Measurements from ENCODE around the gene KRT4. TPM values are rescaled to one million over a fixed set of nuclear protein-coding genes. Genes with fewer than 3 reads are reported as not detected.
"Not testable (repeated sequence)": the region's sequence is repeated elsewhere in the genome, so short reads cannot be mapped to it uniquely, and the experiment has no call there.

The KRT4 gene
- total RNA-seq, 4 donors from 2014 or later, result 3.5 to 227 (median 10.8) TPM

DNA sequence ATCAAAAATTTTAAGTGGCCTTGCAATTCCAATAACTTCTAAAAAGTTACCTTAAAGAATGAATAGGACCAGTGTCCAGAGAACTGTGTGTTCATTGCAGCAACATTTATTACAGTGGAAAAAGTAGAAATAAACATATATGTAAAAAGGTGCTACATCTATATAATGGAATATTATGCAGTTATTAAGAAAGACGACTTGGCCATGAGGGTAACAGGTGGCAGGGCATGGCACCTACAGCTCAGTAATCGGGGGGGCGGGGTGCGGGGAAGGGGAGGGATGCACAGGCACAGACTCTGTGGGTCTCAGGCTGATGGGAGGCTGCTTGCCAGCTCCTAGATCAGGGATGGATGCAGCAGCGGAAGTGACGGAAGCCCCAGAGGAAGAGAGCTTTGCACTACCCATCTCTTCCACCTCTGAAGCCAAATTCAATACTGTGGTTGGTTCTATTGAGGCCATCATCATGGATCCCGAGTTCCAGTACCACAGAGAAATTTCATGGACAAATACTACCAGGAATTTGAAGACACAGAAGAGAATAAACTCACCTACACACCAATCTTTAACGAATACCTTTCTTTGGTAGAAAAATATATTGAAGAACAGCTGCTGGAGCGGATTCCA lies 50.8 kb downstream of the KRT4 start:
- TF ChIP-seq, protein P1, sequence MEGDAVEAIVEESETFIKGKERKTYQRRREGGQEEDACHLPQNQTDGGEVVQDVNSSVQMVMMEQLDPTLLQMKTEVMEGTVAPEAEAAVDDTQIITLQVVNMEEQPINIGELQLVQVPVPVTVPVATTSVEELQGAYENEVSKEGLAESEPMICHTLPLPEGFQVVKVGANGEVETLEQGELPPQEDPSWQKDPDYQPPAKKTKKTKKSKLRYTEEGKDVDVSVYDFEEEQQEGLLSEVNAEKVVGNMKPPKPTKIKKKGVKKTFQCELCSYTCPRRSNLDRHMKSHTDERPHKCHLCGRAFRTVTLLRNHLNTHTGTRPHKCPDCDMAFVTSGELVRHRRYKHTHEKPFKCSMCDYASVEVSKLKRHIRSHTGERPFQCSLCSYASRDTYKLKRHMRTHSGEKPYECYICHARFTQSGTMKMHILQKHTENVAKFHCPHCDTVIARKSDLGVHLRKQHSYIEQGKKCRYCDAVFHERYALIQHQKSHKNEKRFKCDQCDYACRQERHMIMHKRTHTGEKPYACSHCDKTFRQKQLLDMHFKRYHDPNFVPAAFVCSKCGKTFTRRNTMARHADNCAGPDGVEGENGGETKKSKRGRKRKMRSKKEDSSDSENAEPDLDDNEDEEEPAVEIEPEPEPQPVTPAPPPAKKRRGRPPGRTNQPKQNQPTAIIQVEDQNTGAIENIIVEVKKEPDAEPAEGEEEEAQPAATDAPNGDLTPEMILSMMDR (IDR thresholded peaks at IDR 0.05), result no peak
- TF ChIP-seq POLR2AphosphoS5 (IDR thresholded peaks at IDR 0.05) (no peak), POLR2A (IDR thresholded peaks at IDR 0.05) (no peak), EP300 (IDR thresholded peaks at IDR 0.05) (no peak)
- Histone ChIP-seq H3K36me3 (no peaks in the 10 kb centered on the region), H3K9me3 (peaks cover 0 to 38% (median 0%) of the 10 kb centered on the region in 3 donors), H3K4me3 (no peak overlapping the region), H3K27ac (no peak overlapping the region), H3K27me3 (peaks cover 9% of the 10 kb centered on the region), H3K4me1 (no peaks in the 10 kb centered on the region)
- ATAC-seq, result no peak
- WGBS, 2 donors (ENCODE audit: low coverage in 1 of 2), result 69 to 71% methylated on average over 6 to 8 of the region's 9 CpGs

DNA sequence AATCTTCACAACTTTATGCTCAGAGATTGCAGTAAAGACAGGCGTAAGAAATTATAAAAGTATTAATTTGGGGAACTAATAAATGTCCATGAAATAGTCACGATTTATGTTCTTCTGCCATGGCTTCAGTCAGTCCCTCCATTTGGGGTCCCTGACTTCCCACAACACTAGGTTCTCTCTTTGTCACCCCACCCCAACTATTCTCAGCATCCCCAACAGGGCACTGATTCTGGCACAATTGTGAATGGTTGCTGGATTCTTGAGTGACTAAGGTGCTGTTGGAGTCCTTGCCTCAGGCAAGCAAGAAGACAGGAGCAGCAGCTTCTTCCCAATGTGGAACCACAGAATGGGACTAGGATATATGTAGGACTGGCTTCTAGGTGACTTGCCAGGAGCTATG lies 52.1 kb downstream of the KRT4 start:
- no peak overlapping the region for H3K4me3 ChIP-seq
- no peaks in the 10 kb centered on the region for H3K36me3 ChIP-seq
- H3K4me1 ChIP-seq, result no peaks in the 10 kb centered on the region
- H3K9me3 ChIP-seq, result peaks cover 0 to 38% (median 0%) of the 10 kb centered on the region in 3 donors
- H3K27me3 ChIP-seq, result peaks cover 18% of the 10 kb centered on the region
- H3K27ac ChIP-seq, result no peak overlapping the region
- TF ChIP-seq POLR2AphosphoS5 (IDR thresholded peaks at IDR 0.05) (no peak), EP300 (IDR thresholded peaks at IDR 0.05) (no peak), POLR2A (IDR thresholded peaks at IDR 0.05) (no peak)
- TF ChIP-seq, protein P1 (IDR thresholded peaks at IDR 0.05), result no peak
- 54 to 94% methylated on average over 2 of the region's 2 CpGs for WGBS, 2 donors (ENCODE audit: low coverage in 1 of 2)
- no peak for ATAC-seq

DNA sequence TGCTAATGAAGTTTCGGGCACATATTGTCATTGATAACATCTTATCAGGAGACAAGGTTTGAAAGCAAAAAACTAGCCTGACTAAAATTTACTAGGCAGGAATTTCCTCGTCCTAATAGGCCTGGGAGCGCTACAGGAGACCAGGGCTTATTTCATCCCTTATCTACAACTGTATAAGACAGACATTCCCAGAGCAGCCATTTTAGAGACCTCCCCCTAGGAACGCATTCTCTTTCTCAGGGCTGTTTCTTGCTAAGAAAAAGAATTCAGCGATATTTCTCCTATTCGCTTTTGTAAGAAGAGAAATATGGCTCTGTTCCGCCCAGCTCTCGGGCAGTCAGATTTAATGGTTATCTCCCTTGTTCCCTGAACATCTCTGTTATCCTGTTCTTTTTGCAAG lies 52.7 kb downstream of the KRT4 start:
- peaks cover 0 to 38% (median 0%) of the 10 kb centered on the region in 3 donors for H3K9me3 ChIP-seq
- ATAC-seq, H3K36me3 ChIP-seq, H3K27ac ChIP-seq, H3K4me1 ChIP-seq, H3K4me3 ChIP-seq: not testable (repeated sequence)
- 88 to 89% methylated on average over 7 of the region's 8 CpGs for WGBS, 2 donors (ENCODE audit: low coverage in 1 of 2)
- H3K27me3 ChIP-seq, result peaks cover 18% of the 10 kb centered on the region

DNA sequence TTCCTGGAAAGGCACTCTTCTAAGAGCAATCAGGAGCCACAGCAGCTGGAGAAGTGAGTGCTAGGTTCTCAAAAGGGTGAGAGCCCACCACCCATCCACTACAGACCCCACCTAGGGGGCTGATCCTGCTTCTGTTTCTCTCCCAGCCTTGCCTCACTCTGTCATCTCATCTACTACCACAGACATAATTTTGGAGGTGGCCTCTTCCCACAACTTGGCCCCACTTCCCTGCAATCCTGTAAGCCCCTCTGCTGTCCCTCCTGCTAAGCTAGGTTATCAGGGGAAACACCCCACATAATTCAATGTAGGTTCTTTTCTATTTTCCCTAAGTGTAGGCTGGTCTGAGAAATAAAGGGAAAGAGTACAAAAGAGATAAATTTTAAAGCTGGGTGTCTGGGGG lies 53.3 kb downstream of the KRT4 start:
- Histone ChIP-seq H3K27me3 (peaks cover 18% of the 10 kb centered on the region), H3K4me3 (no peak overlapping the region), H3K36me3 (no peaks in the 10 kb centered on the region), H3K9me3 (peaks cover 0 to 38% (median 0%) of the 10 kb centered on the region in 3 donors), H3K4me1 (no peaks in the 10 kb centered on the region), H3K27ac (no peak overlapping the region)
- ATAC-seq, result no peak
- TF ChIP-seq POLR2A (IDR thresholded peaks at IDR 0.05), result no peak
- TF ChIP-seq POLR2AphosphoS5 (IDR thresholded peaks at IDR 0.05), result no peak
- TF ChIP-seq, protein P1 (IDR thresholded peaks at IDR 0.05), result no peak
- no peak for TF ChIP-seq EP300 (IDR thresholded peaks at IDR 0.05)

DNA sequence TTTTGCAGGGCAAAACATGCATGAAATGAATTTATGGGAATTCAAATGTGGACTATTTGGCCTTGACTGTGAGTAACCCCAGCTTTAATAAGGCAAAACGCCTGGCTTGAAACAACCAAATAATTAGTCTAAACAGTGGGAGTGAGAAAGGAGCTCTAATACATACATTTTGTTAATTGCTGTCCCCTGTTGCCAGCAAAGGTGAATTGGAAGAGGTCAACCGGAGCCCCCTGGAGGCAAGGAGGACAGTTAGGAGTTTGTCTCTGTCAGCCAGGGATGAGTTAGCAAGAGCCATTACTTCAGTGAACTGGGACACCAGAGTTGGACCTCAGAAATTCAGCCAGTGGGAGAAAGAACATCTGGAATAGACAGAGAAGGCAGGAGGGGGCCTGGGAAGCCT lies 54.2 kb downstream of the KRT4 start:
- H3K4me3 ChIP-seq, result no peak overlapping the region
- WGBS, 2 donors (ENCODE audit: low coverage in 1 of 2), result 54 to 60% methylated on average over 1 to 2 of the region's 2 CpGs
- H3K36me3 ChIP-seq, result no peaks in the 10 kb centered on the region
- H3K4me1 ChIP-seq, result no peaks in the 10 kb centered on the region
- H3K27me3 ChIP-seq, result peaks cover 26% of the 10 kb centered on the region
- TF ChIP-seq, protein P1 (IDR thresholded peaks at IDR 0.05), result no peak
- no peak for TF ChIP-seq POLR2AphosphoS5 (IDR thresholded peaks at IDR 0.05)
- TF ChIP-seq POLR2A (IDR thresholded peaks at IDR 0.05), result no peak
- no peak for TF ChIP-seq EP300 (IDR thresholded peaks at IDR 0.05)
- H3K9me3 ChIP-seq, result peaks cover 0 to 38% (median 0%) of the 10 kb centered on the region in 3 donors
- H3K27ac ChIP-seq, result no peak overlapping the region
- ATAC-seq, result no peak

Data from gastroesophageal sphincter (tissue), 4 donors.